ENCODE data around the gene AP2B1. TPM values are rescaled to one million over a fixed set of nuclear protein-coding genes. Genes with fewer than 3 reads are reported as not detected.
A peak's percentile ranks its signal among the peaks of the same experiment; 100 is the strongest.

The AP2B1 gene
- total and polyA plus RNA-seq, 9 of the 15 experiments (the other 6 are each of a cell fraction or from before 2014, with no cell fraction given): 60.1 to 287 (median 105) TPM

DNA sequence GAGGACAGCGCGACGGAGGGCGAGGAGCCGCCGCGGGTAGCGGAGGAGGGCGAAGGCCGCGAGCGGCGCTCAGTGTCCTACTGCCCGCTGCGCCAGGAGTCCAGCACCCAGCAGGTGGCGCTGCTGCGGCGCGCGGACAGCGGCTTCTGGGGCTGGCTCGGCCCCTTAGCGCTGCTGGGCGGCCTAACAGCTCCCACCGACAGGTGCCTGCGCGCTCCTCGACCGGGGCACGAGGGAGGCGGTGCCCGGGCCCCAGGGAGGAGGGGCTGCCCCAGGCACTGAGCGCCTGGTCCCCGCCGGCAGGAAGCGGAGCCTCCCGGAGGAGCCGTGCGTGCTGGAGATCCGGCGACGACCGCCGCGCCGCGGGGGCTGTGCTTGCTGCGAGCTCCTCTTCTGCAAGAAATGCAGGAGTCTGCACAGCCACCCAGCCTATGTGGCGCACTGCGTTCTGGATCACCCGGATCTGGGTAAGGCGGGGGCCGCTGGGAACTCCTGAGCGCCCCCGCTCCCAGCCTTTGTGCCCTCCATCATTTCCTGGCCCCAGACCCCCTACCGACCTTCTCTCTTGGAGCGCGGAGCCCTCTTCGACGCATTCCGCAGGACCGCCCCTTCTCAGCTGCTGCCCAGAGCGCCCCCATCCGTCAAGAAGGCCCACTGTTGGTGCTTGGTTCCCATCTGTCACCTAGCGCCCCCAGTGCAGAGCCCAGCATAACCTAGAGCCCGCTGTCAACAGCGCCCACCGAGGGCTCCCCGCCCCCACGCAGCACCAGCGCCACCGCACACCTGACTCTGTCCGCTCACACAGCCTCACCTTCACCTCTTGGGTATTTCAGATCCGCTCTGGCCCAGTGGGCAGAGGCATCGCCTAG, 177.2 kb downstream of the AP2B1 start (continued):
- TF ChIP-seq MED1 (CRISPR knock-in tag; IDR thresholded peaks at IDR 0.05; ENCODE audit: borderline replicate concordance): no peak
- no peak for TF ChIP-seq KLF1 (tag; IDR thresholded peaks at IDR 0.05)
- TF ChIP-seq ZSCAN32 (CRISPR knock-in tag; IDR thresholded peaks at IDR 0.05): no peak
- TF ChIP-seq ZKSCAN3 (CRISPR knock-in tag; IDR thresholded peaks at IDR 0.05): no peak
- no peak for TF ChIP-seq HSF4 (CRISPR knock-in tag; IDR thresholded peaks at IDR 0.05; ENCODE audit: borderline replicate concordance)
- TF ChIP-seq ELF1 (tag; IDR thresholded peaks at IDR 0.05): no peak
- TF ChIP-seq NELFE (IDR thresholded peaks at IDR 0.05; ENCODE audit: insufficient read depth, insufficient read length): no peak
- no peak for TF ChIP-seq PRMT5 (CRISPR knock-in tag; IDR thresholded peaks at IDR 0.05)
- no peak for TF ChIP-seq SMAD3 (CRISPR knock-in tag; conservative IDR thresholded peaks at IDR 0.05)
- TF ChIP-seq NFYB (IDR thresholded peaks at IDR 0.05; ENCODE audit: extremely low read depth, insufficient read length): no peak
- no peak for TF ChIP-seq TAF15 (IDR thresholded peaks at IDR 0.05; ENCODE audit: low read depth, low read length)
- TF ChIP-seq HDAC1 (IDR thresholded peaks at IDR 0.05): peak in 1 of 2 experiments; percentile 44; a peak in 1 of 4 replicates
- TF ChIP-seq FOSL1 (tag; conservative IDR thresholded peaks at IDR 0.05): no peak
- TF ChIP-seq, protein P1, sequence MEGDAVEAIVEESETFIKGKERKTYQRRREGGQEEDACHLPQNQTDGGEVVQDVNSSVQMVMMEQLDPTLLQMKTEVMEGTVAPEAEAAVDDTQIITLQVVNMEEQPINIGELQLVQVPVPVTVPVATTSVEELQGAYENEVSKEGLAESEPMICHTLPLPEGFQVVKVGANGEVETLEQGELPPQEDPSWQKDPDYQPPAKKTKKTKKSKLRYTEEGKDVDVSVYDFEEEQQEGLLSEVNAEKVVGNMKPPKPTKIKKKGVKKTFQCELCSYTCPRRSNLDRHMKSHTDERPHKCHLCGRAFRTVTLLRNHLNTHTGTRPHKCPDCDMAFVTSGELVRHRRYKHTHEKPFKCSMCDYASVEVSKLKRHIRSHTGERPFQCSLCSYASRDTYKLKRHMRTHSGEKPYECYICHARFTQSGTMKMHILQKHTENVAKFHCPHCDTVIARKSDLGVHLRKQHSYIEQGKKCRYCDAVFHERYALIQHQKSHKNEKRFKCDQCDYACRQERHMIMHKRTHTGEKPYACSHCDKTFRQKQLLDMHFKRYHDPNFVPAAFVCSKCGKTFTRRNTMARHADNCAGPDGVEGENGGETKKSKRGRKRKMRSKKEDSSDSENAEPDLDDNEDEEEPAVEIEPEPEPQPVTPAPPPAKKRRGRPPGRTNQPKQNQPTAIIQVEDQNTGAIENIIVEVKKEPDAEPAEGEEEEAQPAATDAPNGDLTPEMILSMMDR (IDR thresholded peaks at IDR 0.05 in 2 of 3, conservative IDR thresholded peaks at IDR 0.05 in 1 of 3; ENCODE audit: insufficient read depth in 2 of 3, low read depth in 1 of 3, low read length in 3 of 3): peak; percentile 87 to 99 (median 97)
- TF ChIP-seq, protein P2, sequence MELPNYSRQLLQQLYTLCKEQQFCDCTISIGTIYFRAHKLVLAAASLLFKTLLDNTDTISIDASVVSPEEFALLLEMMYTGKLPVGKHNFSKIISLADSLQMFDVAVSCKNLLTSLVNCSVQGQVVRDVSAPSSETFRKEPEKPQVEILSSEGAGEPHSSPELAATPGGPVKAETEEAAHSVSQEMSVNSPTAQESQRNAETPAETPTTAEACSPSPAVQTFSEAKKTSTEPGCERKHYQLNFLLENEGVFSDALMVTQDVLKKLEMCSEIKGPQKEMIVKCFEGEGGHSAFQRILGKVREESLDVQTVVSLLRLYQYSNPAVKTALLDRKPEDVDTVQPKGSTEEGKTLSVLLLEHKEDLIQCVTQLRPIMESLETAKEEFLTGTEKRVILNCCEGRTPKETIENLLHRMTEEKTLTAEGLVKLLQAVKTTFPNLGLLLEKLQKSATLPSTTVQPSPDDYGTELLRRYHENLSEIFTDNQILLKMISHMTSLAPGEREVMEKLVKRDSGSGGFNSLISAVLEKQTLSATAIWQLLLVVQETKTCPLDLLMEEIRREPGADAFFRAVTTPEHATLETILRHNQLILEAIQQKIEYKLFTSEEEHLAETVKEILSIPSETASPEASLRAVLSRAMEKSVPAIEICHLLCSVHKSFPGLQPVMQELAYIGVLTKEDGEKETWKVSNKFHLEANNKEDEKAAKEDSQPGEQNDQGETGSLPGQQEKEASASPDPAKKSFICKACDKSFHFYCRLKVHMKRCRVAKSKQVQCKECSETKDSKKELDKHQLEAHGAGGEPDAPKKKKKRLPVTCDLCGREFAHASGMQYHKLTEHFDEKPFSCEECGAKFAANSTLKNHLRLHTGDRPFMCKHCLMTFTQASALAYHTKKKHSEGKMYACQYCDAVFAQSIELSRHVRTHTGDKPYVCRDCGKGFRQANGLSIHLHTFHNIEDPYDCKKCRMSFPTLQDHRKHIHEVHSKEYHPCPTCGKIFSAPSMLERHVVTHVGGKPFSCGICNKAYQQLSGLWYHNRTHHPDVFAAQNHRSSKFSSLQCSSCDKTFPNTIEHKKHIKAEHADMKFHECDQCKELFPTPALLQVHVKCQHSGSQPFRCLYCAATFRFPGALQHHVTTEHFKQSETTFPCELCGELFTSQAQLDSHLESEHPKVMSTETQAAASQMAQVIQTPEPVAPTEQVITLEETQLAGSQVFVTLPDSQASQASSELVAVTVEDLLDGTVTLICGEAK (IDR thresholded peaks at IDR 0.05): no peak
- TF ChIP-seq, protein P2 (CRISPR knock-in tag; IDR thresholded peaks at IDR 0.05): no peak

Data from K562 (cell line).